Right hindlimb (tissue), 1 donor: Measurements from ENCODE around the gene RIPOR3.
"Not testable (repeated sequence)": the region's sequence is repeated elsewhere in the genome, so short reads cannot be mapped to it uniquely, and the experiment has no call there.

Source experiments
- DNase-seq: peaks from one replicate; pipeline ENCODE4 v3.0.0-alpha.2; 2018

The RIPOR3 gene

DNA sequence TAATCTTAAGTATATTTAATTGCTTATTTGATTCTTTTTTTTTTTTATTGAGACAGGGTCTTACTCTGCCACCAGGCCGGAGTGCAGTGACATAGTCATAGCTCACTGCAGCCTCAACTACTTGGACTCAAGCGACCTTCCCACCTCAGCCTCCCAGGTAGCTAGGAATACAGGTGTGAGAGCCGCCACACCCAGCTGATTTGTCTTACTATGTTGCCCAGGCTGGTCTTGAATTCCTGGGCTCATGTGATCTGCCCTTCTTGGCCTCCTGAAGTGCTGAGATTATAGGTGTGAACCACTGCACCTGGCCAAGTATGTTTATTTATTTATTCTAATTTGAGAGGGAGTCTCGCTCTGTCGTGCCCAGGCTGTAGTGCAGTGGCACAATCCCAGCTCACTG lies 142.9 kb downstream of the RIPOR3 start:
- DNase-seq, result no peak

DNA sequence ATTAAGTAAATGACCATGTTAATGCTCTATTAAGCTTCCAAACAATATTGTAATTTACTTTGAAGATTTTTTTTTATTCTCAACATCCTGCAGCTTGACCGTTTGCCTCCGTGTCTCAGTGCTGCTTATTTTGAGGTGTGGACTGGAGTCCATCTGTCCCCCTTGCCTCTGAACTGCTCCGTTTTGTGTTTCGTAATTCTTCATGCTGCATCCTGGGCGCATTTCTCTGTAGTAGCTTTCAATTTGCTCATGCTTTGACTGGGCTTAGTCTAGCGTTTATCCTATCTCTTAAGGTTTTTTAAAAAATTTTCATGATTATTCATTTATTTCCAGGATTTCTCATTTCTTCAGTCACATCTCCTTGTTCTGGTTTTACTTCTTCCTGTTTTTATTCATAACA lies 143.4 kb downstream of the RIPOR3 start:
- DNase-seq, result no peak

DNA sequence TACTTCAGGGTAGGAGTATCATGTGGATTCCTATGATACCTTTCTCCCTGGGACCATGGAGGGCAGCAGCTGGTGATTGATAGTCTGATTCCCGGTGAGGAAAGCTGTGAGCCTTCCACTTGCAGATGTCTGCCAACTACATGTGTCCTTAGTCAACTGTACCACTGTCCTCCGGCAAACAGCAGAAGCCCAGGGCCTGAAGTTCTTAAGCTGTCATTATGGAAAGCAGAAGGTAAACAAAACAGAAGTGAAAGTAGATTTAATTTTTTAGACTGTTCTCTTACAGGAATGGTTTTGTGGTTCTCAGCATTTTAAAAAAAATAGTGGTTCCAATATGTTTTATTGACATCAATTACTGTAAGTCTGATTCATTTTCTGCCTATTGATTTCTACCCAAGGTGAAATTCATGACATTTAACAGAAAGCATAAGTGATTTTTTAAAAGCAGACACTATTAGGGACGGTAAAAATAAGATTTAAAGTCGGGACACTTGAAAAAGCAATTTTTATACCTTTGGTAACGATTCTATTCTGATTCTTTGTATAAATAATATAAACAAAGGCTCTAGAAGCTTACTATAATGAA lies 144.5 kb downstream of the RIPOR3 start:
- no peak for DNase-seq

DNA sequence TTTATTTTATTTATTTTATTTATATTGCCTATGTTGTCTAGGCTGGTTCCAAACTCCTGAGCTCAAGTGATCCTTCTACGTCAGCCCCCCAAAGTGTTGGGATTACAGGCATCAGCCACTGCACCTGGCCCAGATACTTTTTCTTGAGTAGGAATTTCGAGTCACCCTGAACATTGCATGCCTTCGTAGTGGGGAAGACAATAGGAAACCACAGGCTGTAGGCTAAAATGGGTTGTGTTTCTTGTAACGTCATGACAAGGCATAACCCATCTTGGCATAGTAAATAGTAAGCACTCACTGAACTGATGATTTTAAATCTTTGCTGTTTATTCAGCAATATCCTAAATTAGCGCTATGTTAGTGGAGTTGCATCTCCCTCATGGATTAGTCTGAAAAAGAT lies 146.2 kb downstream of the RIPOR3 start:
- DNase-seq, result no peak

DNA sequence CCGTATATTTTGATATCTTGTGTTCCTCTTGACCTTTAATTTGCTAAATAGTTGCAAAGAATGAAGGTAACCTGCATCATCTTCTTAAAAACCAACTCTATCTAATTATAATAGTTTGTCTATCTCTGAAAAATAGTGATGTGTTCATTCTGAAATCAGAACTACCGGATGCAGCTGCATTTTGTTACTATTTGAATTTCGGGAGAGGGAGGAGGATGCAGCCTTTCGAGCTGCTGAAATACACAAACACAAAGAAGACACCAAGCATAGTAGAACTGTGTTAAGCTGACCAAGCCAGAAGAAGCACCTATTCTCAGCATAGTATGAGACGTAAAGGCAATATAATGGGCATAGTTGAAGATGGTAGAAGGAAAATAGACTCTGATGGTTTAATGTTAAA lies 148.0 kb downstream of the RIPOR3 start:
- no peak for DNase-seq

DNA sequence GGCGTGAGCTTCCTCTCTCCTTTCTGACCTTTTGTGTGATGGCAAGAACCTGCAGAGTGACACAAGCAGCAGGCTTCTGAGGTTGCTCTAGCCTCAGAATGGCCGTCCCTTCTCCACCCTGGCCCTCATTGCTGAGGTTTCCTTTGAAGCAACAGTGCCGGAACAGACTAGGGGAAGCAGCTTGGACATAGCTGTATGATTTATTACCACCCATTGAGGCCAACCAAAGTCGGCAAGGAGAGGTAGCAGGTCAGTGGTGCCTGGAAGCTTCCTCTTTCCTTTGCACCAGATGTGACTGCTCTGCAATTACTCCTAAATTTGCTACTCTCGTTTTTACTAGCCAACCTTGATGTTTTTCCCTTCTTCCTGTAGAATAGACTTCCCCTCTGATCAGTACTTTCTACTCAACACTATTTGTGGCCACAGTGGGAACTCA lies 149.7 kb downstream of the RIPOR3 start:
- no peak for DNase-seq

DNA sequence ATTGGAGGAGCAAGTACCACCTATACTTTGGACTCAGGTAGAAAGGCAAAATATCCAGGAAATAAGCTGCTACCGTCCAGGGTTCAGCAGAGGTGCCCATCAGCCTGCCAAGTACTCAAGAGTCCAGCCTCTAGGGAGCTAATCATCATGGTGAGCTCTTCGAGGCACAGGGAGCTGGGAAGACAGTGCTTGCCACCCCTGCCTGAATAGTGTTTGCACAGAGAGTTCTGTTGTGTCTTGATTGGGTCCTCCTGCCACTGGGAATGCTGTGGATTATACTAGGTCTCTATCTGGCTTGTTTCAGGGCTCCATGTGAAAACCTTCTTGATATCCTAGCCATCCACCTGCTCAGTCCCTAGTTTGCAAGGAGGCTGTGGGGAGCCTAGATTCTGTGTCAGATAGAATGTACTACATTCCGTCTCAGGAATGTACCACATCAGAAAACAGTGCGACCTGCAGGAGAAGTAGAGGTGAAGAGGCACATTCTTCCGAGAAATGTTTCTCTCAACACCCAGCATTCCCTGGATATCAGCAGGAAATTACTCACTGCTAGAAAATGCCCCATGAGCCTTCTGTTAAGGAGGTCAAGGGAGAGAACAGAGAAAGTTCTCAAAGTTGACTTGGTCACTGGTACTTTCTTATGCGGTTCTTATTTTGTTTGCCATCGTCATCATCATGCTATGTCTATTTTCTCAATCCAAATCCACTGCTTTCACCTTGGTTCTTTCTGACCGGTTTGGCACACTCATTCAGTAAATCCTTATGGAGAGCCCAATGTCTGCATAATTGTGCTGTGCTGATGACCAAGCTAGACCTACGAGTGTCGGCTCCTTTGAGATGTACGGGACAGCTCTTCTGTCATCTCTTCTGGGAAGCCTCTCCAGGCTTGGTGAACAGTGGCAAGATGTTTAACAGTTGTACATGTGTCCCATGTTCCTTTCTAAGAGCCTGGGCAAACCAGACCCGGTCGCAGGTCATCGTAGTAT lies 150.4 kb downstream of the RIPOR3 start:
- no peak for DNase-seq

DNA sequence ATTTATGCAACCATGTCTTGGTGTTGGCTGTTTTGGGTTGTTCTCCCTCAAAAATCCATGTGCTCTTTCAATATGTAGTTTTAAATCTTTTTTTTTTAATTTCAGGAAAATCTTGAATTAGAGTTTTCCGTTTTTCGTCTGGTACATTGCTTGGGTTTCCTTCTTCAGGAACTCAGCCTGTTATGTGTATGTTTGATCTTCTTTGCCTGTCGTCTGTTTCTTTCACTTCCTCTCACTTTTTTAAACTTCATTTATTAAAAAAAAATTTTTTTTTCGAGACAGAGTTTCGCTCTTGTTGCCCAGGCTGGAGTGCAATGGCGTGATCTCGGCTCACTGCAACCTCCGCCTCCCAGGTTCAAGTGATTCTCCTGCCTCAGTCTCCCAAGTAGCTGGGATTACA lies 151.5 kb downstream of the RIPOR3 start:
- DNase-seq, result not testable (repeated sequence)

DNA sequence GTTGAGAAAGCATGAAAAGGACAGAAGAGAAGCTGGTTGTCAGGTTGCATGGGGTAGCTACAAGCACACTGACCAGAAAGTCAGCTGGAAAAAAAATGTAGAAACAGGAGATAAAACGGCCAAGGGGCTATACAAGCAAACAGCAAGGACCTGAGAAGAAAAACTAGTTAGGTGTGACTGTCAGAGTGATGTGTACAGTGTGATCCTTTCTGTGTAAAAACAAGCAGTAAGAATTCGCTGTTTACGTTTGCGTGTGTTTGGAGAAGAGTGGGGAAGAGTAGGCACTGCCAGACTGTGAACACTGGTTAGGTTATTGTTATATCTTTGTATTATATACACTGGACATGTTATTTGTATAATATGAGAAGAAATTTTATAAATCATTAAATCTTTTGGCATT lies 153.1 kb downstream of the RIPOR3 start:
- no peak for DNase-seq

DNA sequence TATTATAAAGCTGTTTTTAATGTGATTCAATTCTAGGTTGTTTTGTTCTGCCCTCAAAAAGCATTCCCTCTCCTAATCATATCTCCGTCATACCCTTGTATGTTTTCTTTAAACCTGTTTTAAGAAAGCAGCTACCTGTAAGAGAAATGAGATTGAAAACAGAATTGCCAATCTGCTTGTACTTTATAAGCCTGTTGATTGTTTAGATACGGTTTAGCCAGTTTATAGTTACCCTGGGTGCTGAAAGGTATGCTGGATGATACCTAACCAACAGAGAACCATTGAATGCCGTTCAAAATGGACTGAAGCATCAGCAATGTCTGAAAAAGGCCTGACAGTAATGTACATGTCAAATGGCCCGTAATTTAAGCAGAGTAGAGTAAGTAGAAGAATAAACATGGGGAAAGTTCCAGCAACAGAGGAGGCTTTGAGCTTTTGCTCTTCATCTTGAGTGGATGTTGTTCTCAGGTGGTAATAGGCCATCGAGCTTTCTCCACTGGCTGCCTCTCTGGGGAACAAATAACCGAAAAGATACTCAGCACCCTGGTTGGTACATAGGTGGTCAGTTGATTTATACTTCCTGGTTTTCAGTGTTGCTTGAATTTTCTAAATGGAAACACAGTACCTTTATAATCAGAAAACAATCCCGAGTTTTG lies 153.7 kb downstream of the RIPOR3 start:
- DNase-seq, result no peak

DNA sequence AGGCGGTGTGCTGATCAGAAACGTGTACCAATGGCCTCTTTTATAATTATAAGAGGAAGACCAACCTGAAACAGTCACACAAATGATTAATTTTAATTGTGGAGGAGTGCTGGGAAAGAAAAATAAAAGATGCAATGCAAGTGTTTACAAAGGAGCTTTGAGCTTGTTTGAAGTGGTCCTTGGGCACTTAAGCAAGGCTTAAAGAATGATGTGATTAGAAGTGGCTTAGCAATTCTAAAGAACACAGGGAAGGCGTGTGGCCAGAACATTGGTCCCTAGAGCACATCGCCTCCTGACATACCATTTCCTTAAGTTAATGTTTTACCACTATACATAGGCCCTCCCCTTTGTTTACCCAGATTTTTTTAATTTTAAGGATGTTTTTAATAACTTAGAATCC lies 155.0 kb downstream of the RIPOR3 start:
- no peak for DNase-seq
